Fibroblast of lung (primary cell): ENCODE measurements around the gene AP1M2. TPM values are rescaled to one million over a fixed set of nuclear protein-coding genes. Genes with fewer than 3 reads are reported as not detected.

ENCODE experiments used
- DNase-seq, 2 donors: peaks; one replicate each; pipeline versions ENCODE4 v3.0.0 to v3.0.0-alpha.2; 2010; ENCODE audit warnings: low read depth in 2 of 2
- H2AFZ ChIP-seq: 2 replicates; pipeline ENCODE4 v1.5.1; 2012; ENCODE audit warnings: low read length, control low read depth, inconsistent platforms
- H3K27ac ChIP-seq: 2 replicates; pipeline ENCODE4 v1.5.1; 2011; ENCODE audit warnings: low read length, control low read depth; ENCODE audit not compliant: insufficient read depth
- H3K27me3 ChIP-seq: 2 replicates; pipeline ENCODE4 v1.5.1; 2011; ENCODE audit warnings: mild to moderate bottlenecking, low read length; ENCODE audit not compliant: control insufficient read depth, insufficient read depth
- H3K36me3 ChIP-seq: 2 replicates; pipeline ENCODE4 v1.5.1; 2011; ENCODE audit warnings: low read length; ENCODE audit not compliant: control insufficient read depth, insufficient read depth
- H3K4me1 ChIP-seq: 2 replicates; pipeline ENCODE4 v1.5.1; 2011; ENCODE audit warnings: low read length; ENCODE audit not compliant: control insufficient read depth, insufficient read depth; ENCODE audit errors: extremely low read depth
- H3K4me2 ChIP-seq: 2 replicates; pipeline ENCODE4 v1.5.1; 2011; ENCODE audit warnings: low read length, control low read depth; ENCODE audit not compliant: insufficient read depth; ENCODE audit errors: extremely low read depth
- H3K4me3 ChIP-seq, 4 experiments: fragments of 200-600 bp in 1 of 4; sonication (generic) in 1 of 4; replicated peaks in 1 of 4; 2 replicates each; pipeline ENCODE4 v1.5.1; 2011 to 2016; ENCODE audit warnings: low read length in 4 of 4, low read depth in 3 of 4, mild to moderate bottlenecking in 3 of 4, control low read depth in 2 of 4, inconsistent platforms in 1 of 4, mixed read lengths in 1 of 4; ENCODE audit not compliant: insufficient read depth in 1 of 4; ENCODE audit errors: control extremely low read depth in 1 of 4
- H3K79me2 ChIP-seq: 2 replicates; pipeline ENCODE4 v1.5.1; 2012; ENCODE audit warnings: mild to moderate bottlenecking, low read length, inconsistent platforms; ENCODE audit not compliant: control insufficient read depth, insufficient read depth
- H3K9ac ChIP-seq: 2 replicates; pipeline ENCODE4 v1.5.1; 2011; ENCODE audit warnings: mild to moderate bottlenecking, low read length, control low read depth; ENCODE audit not compliant: insufficient read depth
- H3K9me3 ChIP-seq: 2 replicates; pipeline ENCODE4 v1.5.1; 2012; ENCODE audit warnings: low read depth, low read length; ENCODE audit not compliant: control insufficient read depth, insufficient read depth
- H4K20me1 ChIP-seq: 2 replicates; pipeline ENCODE4 v1.5.1; 2011; ENCODE audit warnings: low read length; ENCODE audit not compliant: control insufficient read depth, insufficient read depth; ENCODE audit errors: extremely low read depth
- EZH2 ChIP-seq: IDR thresholded peaks from 2 replicates; pipeline ENCODE4 v1.5.1; 2012; ENCODE audit warnings: low read length, control low read depth, mild to moderate bottlenecking; ENCODE audit errors: missing control alignments
- polyA plus RNA-seq, 2 donors: library from polyadenylated mRNA; depleted of rRNA in 1 of 2; stranded (reverse) in 1 of 2; unstranded in 1 of 2; fragments of >200 nt; gene quantifications; 2 replicates each; pipeline ENCODE4 v1.2.1, GENCODE V29; 2011 to 2012; ENCODE audit warnings: missing spikeins in 1 of 2
- total RNA-seq: library from RNA; depleted of rRNA; stranded (reverse); fragments of >200 nt; gene quantifications from 2 replicates; pipeline ENCODE4 v1.2.1, GENCODE V29; 2014
- TF ChIP-seq, protein P1 (sequence below), 2 donors: IDR thresholded peaks in 1 of 2; conservative IDR thresholded peaks in 1 of 2; 1 replicate in 1 of 2; 2 replicates in 1 of 2; pipeline ENCODE4 v1.5.1; 2011 to 2012; ENCODE audit warnings: low read length in 2 of 2, control low read depth in 1 of 2, inconsistent platforms in 1 of 2, low read depth in 1 of 2, mild to moderate bottlenecking in 1 of 2

Gene AP1M2
- total and polyA plus RNA-seq, 2 donors (not counting 1 experiment from before 2014, with no cell fraction given): 0.16 to 0.17 TPM

GRCh38 chr19:10525636-10526035 is 61.5 kb downstream of the AP1M2 start:
- Histone ChIP-seq H3K36me3 (no peaks in the 10 kb centered on the region), H4K20me1 (no peaks in the 10 kb centered on the region), H3K4me3 (no peak overlapping the region), H2AFZ (no peak overlapping the region), H3K9ac (no peak overlapping the region), H3K9me3 (no peaks in the 10 kb centered on the region), H3K79me2 (no peaks in the 10 kb centered on the region), H3K27ac (no peak overlapping the region), H3K27me3 (no peaks in the 10 kb centered on the region), H3K4me1 (no peaks in the 10 kb centered on the region), H3K4me2 (no peak overlapping the region)
- TF ChIP-seq, protein P1, sequence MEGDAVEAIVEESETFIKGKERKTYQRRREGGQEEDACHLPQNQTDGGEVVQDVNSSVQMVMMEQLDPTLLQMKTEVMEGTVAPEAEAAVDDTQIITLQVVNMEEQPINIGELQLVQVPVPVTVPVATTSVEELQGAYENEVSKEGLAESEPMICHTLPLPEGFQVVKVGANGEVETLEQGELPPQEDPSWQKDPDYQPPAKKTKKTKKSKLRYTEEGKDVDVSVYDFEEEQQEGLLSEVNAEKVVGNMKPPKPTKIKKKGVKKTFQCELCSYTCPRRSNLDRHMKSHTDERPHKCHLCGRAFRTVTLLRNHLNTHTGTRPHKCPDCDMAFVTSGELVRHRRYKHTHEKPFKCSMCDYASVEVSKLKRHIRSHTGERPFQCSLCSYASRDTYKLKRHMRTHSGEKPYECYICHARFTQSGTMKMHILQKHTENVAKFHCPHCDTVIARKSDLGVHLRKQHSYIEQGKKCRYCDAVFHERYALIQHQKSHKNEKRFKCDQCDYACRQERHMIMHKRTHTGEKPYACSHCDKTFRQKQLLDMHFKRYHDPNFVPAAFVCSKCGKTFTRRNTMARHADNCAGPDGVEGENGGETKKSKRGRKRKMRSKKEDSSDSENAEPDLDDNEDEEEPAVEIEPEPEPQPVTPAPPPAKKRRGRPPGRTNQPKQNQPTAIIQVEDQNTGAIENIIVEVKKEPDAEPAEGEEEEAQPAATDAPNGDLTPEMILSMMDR (conservative IDR thresholded peaks at IDR 0.05 in 1 of 2, IDR thresholded peaks at IDR 0.05 in 1 of 2; ENCODE audit: low read depth in 1 of 2, low read length in 2 of 2): no peak
- TF ChIP-seq EZH2: no peak
- DNase-seq: no peak

GRCh38 chr19:10523135-10523636 is 63.9 kb downstream of the AP1M2 start:
- Histone ChIP-seq H3K27me3 (peaks cover 11% of the 10 kb centered on the region), H3K4me2 (no peak overlapping the region), H3K79me2 (no peaks in the 10 kb centered on the region), H3K36me3 (no peaks in the 10 kb centered on the region), H3K27ac (no peak overlapping the region), H3K4me3 (no peak overlapping the region), H4K20me1 (no peaks in the 10 kb centered on the region), H2AFZ (no peak overlapping the region), H3K4me1 (no peaks in the 10 kb centered on the region), H3K9me3 (no peaks in the 10 kb centered on the region), H3K9ac (no peak overlapping the region)
- DNase-seq: no peak
- TF ChIP-seq EZH2: no peak
- TF ChIP-seq, protein P1 (conservative IDR thresholded peaks at IDR 0.05 in 1 of 2, IDR thresholded peaks at IDR 0.05 in 1 of 2; ENCODE audit: low read depth in 1 of 2, low read length in 2 of 2): no peak

Other genes with a start within 250 kb of the AP1M2 start
- 4.3 and 5.1 TPM in 2 replicates for gene ICAM3, start 247.7 kb downstream of the AP1M2 start, total RNA-seq
- gene ICAM3, start 247.7 kb downstream of the AP1M2 start, polyA plus RNA-seq: 4.5 and 7.1 TPM in 2 replicates
- gene TYK2, start 206.7 kb downstream of the AP1M2 start, total RNA-seq: 72.4 and 95.5 TPM in 2 replicates
- 17.4 and 24.0 TPM in 2 replicates for gene TYK2, start 206.7 kb downstream of the AP1M2 start, polyA plus RNA-seq
- 108 and 129 TPM in 2 replicates for gene CDC37, start 183.8 kb downstream of the AP1M2 start, total RNA-seq
- gene CDC37, start 183.8 kb downstream of the AP1M2 start, polyA plus RNA-seq: 266 and 342 TPM in 2 replicates
- gene PDE4A, start 166.8 kb downstream of the AP1M2 start, total RNA-seq: 3.1 and 4.1 TPM in 2 replicates
- 3.6 and 4.9 TPM in 2 replicates for gene PDE4A, start 166.8 kb downstream of the AP1M2 start, polyA plus RNA-seq
- gene KEAP1, start 84.0 kb downstream of the AP1M2 start, total RNA-seq: 81.7 and 103 TPM in 2 replicates
- gene KEAP1, start 84.0 kb downstream of the AP1M2 start, polyA plus RNA-seq: 36.1 and 51.3 TPM in 2 replicates
- gene S1PR5, start 69.9 kb downstream of the AP1M2 start, total RNA-seq: under 0.01 TPM in 1 of 2 replicates, not detected in the other
- 0.02 and 0.19 TPM in 2 replicates for gene S1PR5, start 69.9 kb downstream of the AP1M2 start, polyA plus RNA-seq
- gene ATG4D, start 43.4 kb downstream of the AP1M2 start, total RNA-seq: 13.4 and 14.9 TPM in 2 replicates
- 7.2 and 12.8 TPM in 2 replicates for gene ATG4D, start 43.4 kb downstream of the AP1M2 start, polyA plus RNA-seq
- 8.6 and 10.0 TPM in 2 replicates for gene KRI1, start 21.3 kb downstream of the AP1M2 start, total RNA-seq
- gene KRI1, start 21.3 kb downstream of the AP1M2 start, polyA plus RNA-seq: 9.4 and 12.6 TPM in 2 replicates
- gene CDKN2D, start 18.3 kb downstream of the AP1M2 start, total RNA-seq: 3.9 and 10.7 TPM in 2 replicates
- 9.7 and 15.7 TPM in 2 replicates for gene CDKN2D, start 18.3 kb downstream of the AP1M2 start, polyA plus RNA-seq
- 25.9 and 91.3 TPM in 2 replicates for gene SLC44A2, start 38.2 kb upstream of the AP1M2 start, total RNA-seq
- 96.9 and 173 TPM in 2 replicates for gene SLC44A2, start 38.2 kb upstream of the AP1M2 start, polyA plus RNA-seq
- 55.0 and 78.4 TPM in 2 replicates for gene ILF3, start 67.0 kb upstream of the AP1M2 start, total RNA-seq
- 109 and 163 TPM in 2 replicates for gene ILF3, start 67.0 kb upstream of the AP1M2 start, polyA plus RNA-seq
- gene QTRT1, start 114.1 kb upstream of the AP1M2 start, total RNA-seq: 27.7 and 29.1 TPM in 2 replicates
- 21.1 and 22.6 TPM in 2 replicates for gene QTRT1, start 114.1 kb upstream of the AP1M2 start, polyA plus RNA-seq
- 52.9 and 76.8 TPM in 2 replicates for gene DNM2, start 130.8 kb upstream of the AP1M2 start, total RNA-seq
- 42.6 and 48.6 TPM in 2 replicates for gene DNM2, start 130.8 kb upstream of the AP1M2 start, polyA plus RNA-seq
- 37.5 and 40.1 TPM in 2 replicates for gene TMED1, start 248.9 kb upstream of the AP1M2 start, total RNA-seq
- 42.1 and 42.3 TPM in 2 replicates for gene TMED1, start 248.9 kb upstream of the AP1M2 start, polyA plus RNA-seq